GM10266 (cell line): ENCODE data around the gene SLAMF1.
"Not testable (repeated sequence)": the region's sequence is repeated elsewhere in the genome, so short reads cannot be mapped to it uniquely, and the experiment has no call there.

Experiments used
- DNase-seq: peaks from one replicate; pipeline ENCODE4 v3.0.0; 2012; ENCODE audit errors: extremely low spot score
- CTCF ChIP-seq: IDR thresholded peaks from 2 replicates; pipeline ENCODE4 v1.5.1; 2012; ENCODE audit warnings: mild to moderate bottlenecking, low read depth; ENCODE audit not compliant: control insufficient read depth, insufficient read depth; ENCODE audit errors: missing control alignments

Gene SLAMF1

GRCh38 chr1:160652924-160653619, 6.2 kb upstream of the SLAMF1 start:
- no peak for TF ChIP-seq CTCF
- no peak for DNase-seq

- DNase-seq: not testable (repeated sequence)
Observed at GRCh38 chr1:160652065-160652641, 5.3 kb upstream of the SLAMF1 start.

- no peak for DNase-seq
- no peak for TF ChIP-seq CTCF
Observed at GRCh38 chr1:160651433-160652064, 4.7 kb upstream of the SLAMF1 start.

GRCh38 chr1:160647329-160647720, 481 bp upstream of the SLAMF1 start:
- TF ChIP-seq CTCF: no peak
- DNase-seq: no peak

GRCh38 chr1:160646180-160646579, 664 bp downstream of the SLAMF1 start:
- no peak for TF ChIP-seq CTCF
- no peak for DNase-seq

GRCh38 chr1:160645386-160646130, 1.3 kb downstream of the SLAMF1 start:
- DNase-seq: no peak
- no peak for TF ChIP-seq CTCF

- no peak for TF ChIP-seq CTCF
- no peak for DNase-seq
Observed at GRCh38 chr1:160644399-160644798, 2.4 kb downstream of the SLAMF1 start.
